ENCODE data around the gene CLBA1.

GRCh38 chr14:105022276-105022670, 36.7 kb downstream of the CLBA1 start:
- TF ChIP-seq CTCF (IDR thresholded peaks at IDR 0.05) (no peak), EZH2 (IDR thresholded peaks at IDR 0.05) (no peak), EZH2phosphoT487 (IDR thresholded peaks at IDR 0.05) (no peak)
